SU-DHL-6 (cell line): Measurements from ENCODE around the gene CCL15.

Experiments used
- H2AFZ ChIP-seq: fragments of 200-600 bp; sonication (generic); 2 replicates; pipeline ENCODE4 v1.6.1; 2014; ENCODE audit warnings: low read depth, mild to moderate bottlenecking, moderate library complexity, mixed read lengths, antibody characterized with exemption, low read length; ENCODE audit not compliant: severe bottlenecking
- H3F3A ChIP-seq: fragments of 200-600 bp; shearing (Covaris generic); 2 replicates; pipeline ENCODE4 v1.6.0; 2016; ENCODE audit warnings: antibody characterized with exemption, mild to moderate bottlenecking; ENCODE audit not compliant: insufficient read depth
- H3K27ac ChIP-seq: fragments of 200-600 bp; sonication (generic); 2 replicates; pipeline ENCODE4 v1.5.1; 2016; ENCODE audit warnings: low read depth, mild to moderate bottlenecking, low read length, moderate library complexity, mixed read lengths
- H3K27me3 ChIP-seq: fragments of 200-600 bp; sonication (generic), shearing (Covaris generic); 2 replicates; pipeline ENCODE4 v1.6.0; 2014; ENCODE audit warnings: mild to moderate bottlenecking, low read length
- H3K36me3 ChIP-seq: fragments of 200-600 bp; sonication (generic); 2 replicates; pipeline ENCODE4 v1.6.1; 2014; ENCODE audit warnings: mild to moderate bottlenecking, low read length, mixed read lengths
- H3K4me2 ChIP-seq: fragments of 300-600, 200-600 bp; shearing (Covaris generic), sonication (generic); 2 replicates; pipeline ENCODE4 v1.6.0; 2014; ENCODE audit warnings: low read length, low read depth, mild to moderate bottlenecking; ENCODE audit not compliant: poor library complexity, severe bottlenecking
- H3K4me3 ChIP-seq: fragments of 200-600 bp; sonication (generic); 2 replicates; pipeline ENCODE4 v1.5.1; 2014; ENCODE audit warnings: antibody characterized with exemption, low read length, mild to moderate bottlenecking, mixed read lengths; ENCODE audit not compliant: insufficient read depth, poor library complexity, severe bottlenecking
- H3K79me2 ChIP-seq: fragments of 200-600 bp; sonication (generic); 2 replicates; pipeline ENCODE4 v1.6.1; 2014; ENCODE audit warnings: mild to moderate bottlenecking, low read length, moderate library complexity; ENCODE audit not compliant: insufficient read depth
- H3K9ac ChIP-seq: fragments of 200-600 bp; sonication (generic); 2 replicates; pipeline ENCODE4 v1.7.0; 2014; ENCODE audit warnings: mild to moderate bottlenecking, low read length
- H3K9me2 ChIP-seq: fragments of 200-600 bp; sonication (generic); replicated peaks from 2 replicates; pipeline ENCODE4 v1.6.1; 2014; ENCODE audit warnings: low read length; ENCODE audit not compliant: insufficient read depth
- H3K9me3 ChIP-seq: fragments of 200-600 bp; sonication (generic); 2 replicates; pipeline ENCODE4 v1.6.1; 2014; ENCODE audit warnings: low read length, mixed read lengths; ENCODE audit not compliant: insufficient read depth
- H4K20me1 ChIP-seq: fragments of 200-600 bp; sonication (generic); 2 replicates; pipeline ENCODE4 v1.6.1; 2014; ENCODE audit warnings: low read depth, mild to moderate bottlenecking, antibody characterized with exemption, low read length, moderate library complexity, mixed read lengths
- CTCF ChIP-seq: fragments of 200-600 bp; sonication (generic); IDR thresholded peaks from one replicate; pipeline ENCODE4 v1.5.1; 2017; ENCODE audit warnings: antibody characterized with exemption, mild to moderate bottlenecking, low read length, moderate library complexity; ENCODE audit not compliant: insufficient read depth, poor library complexity, severe bottlenecking
- EZH2phosphoT487 ChIP-seq: fragments of 200-600 bp; sonication (generic), shearing (Covaris generic); conservative IDR thresholded peaks from 2 replicates; pipeline ENCODE4 v1.6.1; 2018; ENCODE audit warnings: mild to moderate bottlenecking, antibody characterized with exemption, low read length, moderate library complexity, mixed read lengths

Gene CCL15

DNA sequence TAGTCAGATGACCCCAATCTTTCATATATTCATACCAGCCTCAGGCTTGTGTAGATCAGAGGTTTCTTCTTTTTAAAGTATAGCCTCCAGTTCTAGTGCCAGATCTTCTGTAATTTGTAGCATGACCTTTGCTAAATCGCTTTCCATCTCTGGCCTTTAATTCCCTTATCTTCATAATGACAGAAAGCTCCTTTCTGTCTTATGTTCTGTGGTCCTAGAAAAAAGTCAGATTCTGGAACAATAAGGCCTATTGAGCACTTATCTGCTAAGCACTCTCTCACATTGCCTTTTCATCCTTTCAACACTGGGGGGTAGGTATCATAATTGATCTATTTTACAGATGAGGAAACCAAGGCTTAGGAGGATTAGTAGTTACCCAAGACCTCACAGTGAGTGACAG, 29.3 kb downstream of the CCL15 start:
- Histone ChIP-seq H2AFZ (no peak overlapping the region), H3K9me2 (no peaks in the 10 kb centered on the region), H3F3A (no peaks in the 10 kb centered on the region), H3K79me2 (no peaks in the 10 kb centered on the region), H3K4me2 (no peak overlapping the region), H3K9ac (no peak overlapping the region), H3K4me3 (no peak overlapping the region), H3K36me3 (no peaks in the 10 kb centered on the region), H4K20me1 (no peaks in the 10 kb centered on the region), H3K27ac (no peak overlapping the region), H3K27me3 (no peaks in the 10 kb centered on the region), H3K9me3 (no peaks in the 10 kb centered on the region)
- TF ChIP-seq CTCF, result no peak
- no peak for TF ChIP-seq EZH2phosphoT487

GRCh38 chr17:35969558-35970380, 31.6 kb downstream of the CCL15 start:
- no peaks in the 10 kb centered on the region for H3K36me3 ChIP-seq
- H3K4me3 ChIP-seq, result no peak overlapping the region
- no peak overlapping the region for H2AFZ ChIP-seq
- no peaks in the 10 kb centered on the region for H3K9me3 ChIP-seq
- no peak for TF ChIP-seq EZH2phosphoT487
- peak; percentile 76 for TF ChIP-seq CTCF
- H3K9me2 ChIP-seq, result no peaks in the 10 kb centered on the region
- H4K20me1 ChIP-seq, result no peaks in the 10 kb centered on the region
- H3K4me2 ChIP-seq, result no peak overlapping the region
- no peak overlapping the region for H3K9ac ChIP-seq
- no peaks in the 10 kb centered on the region for H3K79me2 ChIP-seq
- H3F3A ChIP-seq, result no peaks in the 10 kb centered on the region
- H3K27me3 ChIP-seq, result no peaks in the 10 kb centered on the region
- no peak overlapping the region for H3K27ac ChIP-seq

- H3K4me2 ChIP-seq, result no peak overlapping the region
- H3K4me3 ChIP-seq, result no peak overlapping the region
- H3K27me3 ChIP-seq, result no peaks in the 10 kb centered on the region
- no peaks in the 10 kb centered on the region for H3F3A ChIP-seq
- no peaks in the 10 kb centered on the region for H3K9me3 ChIP-seq
- H3K9ac ChIP-seq, result no peak overlapping the region
- no peaks in the 10 kb centered on the region for H3K79me2 ChIP-seq
- H3K27ac ChIP-seq, result no peak overlapping the region
- H3K36me3 ChIP-seq, result no peaks in the 10 kb centered on the region
- no peaks in the 10 kb centered on the region for H4K20me1 ChIP-seq
- TF ChIP-seq CTCF (no peak), EZH2phosphoT487 (no peak)
- no peaks in the 10 kb centered on the region for H3K9me2 ChIP-seq
- H2AFZ ChIP-seq, result no peak overlapping the region
Observed at GRCh38 chr17:35968520-35969054, 32.8 kb downstream of the CCL15 start.
